GM19351 (cell line): ENCODE measurements around the gene BCL2L13.
"Not testable (repeated sequence)": the region's sequence is repeated elsewhere in the genome, so short reads cannot be mapped to it uniquely, and the experiment has no call there.

Source experiments
- ATAC-seq: cut with Tn5 transposase; IDR thresholded peaks from one replicate; pipeline ENCODE4 v1.9.1; 2021; ENCODE audit warnings: mild to moderate bottlenecking, moderate library complexity; ENCODE audit not compliant: unreplicated experiment

Gene BCL2L13

DNA sequence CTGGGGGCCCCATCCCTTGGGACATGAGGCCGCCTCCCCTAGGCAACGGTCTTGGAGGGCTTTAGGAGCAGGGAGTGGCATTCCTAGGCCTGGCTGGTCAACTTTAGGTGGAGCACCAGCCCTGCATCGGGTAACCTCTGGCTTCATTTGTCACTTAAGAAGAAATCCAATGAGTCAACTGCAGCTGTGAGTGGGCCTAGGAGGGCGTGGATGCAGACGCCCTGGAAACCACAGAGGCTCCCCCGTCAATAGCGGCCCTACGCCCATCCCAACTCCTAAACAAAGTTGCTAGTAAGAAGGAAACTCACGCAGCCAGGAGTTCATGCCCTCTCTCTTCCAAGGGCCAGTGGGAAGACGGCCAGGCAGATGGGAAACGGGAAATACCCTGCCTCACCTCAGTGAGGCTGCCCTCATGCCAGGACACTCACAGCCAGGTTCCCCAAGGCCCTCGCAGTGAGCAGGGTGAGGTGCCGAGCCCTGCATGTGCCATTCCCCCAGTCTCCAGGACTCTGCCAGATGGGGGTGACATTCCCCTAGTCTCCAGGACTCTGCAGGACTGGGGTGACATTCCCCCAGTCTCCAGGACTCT, 114.9 kb downstream of the BCL2L13 start:
- ATAC-seq, result no peak

DNA sequence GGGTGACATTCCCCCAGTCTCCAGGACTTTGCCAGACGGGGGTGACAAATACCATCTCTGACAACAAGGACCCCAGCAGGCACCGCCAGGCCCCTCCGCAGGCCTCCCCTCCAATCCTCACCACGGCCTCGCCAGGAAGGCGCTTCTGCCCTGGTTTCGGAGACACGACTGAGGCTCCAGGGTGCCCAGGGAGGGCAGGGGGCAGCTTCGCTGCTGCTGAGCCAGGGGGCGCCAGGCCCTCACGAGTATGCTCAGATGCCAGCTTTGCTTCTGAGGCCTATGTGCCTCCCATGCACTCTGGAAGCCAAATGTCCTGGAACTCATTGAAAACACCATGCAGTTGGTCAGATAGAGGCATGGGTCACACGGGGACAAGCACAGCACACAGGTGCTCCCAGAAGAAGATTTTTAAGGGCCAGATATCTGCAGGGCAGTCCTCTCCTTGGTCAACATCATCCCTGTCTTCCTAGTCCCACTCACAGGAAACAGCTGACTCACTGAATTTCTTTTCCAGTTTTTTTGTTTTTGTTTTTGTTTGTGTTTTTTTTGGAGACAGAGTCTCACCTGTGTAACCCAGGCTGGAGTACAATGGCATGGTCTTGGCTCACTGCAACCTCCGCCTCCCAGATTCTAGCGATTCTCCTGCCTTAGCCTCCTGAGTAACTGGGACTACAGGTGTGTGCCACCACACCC, 115.8 kb downstream of the BCL2L13 start:
- no peak for ATAC-seq

GRCh38 chr22:17761138-17761488, 122.6 kb downstream of the BCL2L13 start:
- no peak for ATAC-seq

DNA sequence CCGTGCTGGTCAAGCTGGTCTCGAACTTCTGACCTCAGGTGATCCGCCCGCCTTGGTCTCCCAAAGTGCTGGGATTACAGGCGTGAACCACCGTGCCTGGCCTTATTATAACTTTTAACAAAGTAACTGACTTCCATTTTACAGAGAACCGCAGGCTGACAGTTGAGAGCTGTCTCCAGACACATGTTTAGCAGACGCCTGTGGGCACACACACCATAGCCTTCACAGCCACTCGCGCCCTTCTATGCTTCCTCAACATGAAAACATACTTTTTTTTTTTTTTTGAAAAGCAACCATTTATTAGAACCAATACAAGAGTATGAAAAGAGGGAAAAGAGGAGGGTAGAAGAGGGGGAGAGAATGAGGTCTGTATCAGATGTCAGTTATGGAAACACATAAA, 124.9 kb downstream of the BCL2L13 start:
- not testable (repeated sequence) for ATAC-seq

DNA sequence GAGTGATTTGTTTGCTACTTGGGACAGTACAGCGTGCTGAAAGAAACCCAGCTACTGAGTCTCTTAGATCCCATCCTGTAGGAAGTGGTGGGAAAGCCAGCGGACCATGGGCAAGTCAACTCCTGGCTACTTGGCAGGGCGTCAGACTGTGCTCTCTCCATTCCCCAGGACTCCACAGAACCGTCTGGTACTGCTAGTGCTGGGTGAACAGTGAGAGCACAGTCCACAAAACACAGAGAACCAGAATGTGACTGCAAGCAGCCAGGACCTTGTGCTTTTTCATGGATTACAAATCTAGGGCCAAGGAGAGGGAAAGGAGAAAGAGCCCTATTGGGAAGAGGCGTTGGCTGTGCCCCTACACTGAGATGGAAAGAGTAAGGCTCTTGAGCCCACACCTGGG, 125.5 kb downstream of the BCL2L13 start:
- no peak for ATAC-seq

GRCh38 chr22:17764852-17765251, 126.3 kb downstream of the BCL2L13 start:
- not testable (repeated sequence) for ATAC-seq

DNA sequence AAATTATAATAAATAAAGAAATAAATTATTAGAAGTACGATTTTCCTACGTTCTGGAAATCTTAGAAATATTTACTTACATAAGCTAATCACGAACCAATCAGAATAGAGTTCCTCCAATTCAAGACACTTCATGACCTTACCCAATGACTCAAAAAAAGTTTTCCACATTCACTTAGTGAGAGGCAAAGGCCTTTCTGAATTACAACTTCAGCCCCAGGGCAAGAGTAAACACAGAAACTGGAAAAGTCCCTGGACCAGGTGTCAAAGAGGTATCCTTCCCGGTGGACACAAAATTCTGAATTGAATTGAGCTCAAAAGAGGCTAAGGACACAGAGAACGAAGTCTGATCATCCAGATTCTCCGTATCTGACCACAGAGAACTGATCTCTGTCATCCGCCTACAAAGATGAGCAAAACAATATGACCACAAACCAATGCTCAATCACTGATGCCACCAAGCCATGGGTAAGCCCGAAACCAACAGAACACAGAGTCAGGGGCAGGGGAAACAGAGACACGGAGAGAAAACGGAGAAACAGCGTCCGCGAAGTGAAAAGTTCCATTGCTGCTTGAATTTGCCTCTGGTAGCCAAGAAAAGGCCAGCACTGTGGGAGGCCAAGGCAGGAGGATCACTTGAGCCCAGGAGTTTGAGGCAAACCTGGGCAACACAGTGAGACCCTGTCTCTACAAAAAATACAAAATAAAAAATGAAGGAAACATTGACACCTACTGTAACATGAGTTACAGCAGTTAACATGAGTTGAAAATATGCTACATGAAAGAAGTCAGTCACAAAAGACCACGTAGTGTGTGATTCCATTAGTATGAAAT, 128.9 kb downstream of the BCL2L13 start:
- ATAC-seq, result peak; percentile 86

- no peak for ATAC-seq
Measured at GRCh38 chr22:17769013-17769715, 130.6 kb downstream of the BCL2L13 start.

- no peak for ATAC-seq
Measured at GRCh38 chr22:17769716-17770082, 131.1 kb downstream of the BCL2L13 start.

DNA sequence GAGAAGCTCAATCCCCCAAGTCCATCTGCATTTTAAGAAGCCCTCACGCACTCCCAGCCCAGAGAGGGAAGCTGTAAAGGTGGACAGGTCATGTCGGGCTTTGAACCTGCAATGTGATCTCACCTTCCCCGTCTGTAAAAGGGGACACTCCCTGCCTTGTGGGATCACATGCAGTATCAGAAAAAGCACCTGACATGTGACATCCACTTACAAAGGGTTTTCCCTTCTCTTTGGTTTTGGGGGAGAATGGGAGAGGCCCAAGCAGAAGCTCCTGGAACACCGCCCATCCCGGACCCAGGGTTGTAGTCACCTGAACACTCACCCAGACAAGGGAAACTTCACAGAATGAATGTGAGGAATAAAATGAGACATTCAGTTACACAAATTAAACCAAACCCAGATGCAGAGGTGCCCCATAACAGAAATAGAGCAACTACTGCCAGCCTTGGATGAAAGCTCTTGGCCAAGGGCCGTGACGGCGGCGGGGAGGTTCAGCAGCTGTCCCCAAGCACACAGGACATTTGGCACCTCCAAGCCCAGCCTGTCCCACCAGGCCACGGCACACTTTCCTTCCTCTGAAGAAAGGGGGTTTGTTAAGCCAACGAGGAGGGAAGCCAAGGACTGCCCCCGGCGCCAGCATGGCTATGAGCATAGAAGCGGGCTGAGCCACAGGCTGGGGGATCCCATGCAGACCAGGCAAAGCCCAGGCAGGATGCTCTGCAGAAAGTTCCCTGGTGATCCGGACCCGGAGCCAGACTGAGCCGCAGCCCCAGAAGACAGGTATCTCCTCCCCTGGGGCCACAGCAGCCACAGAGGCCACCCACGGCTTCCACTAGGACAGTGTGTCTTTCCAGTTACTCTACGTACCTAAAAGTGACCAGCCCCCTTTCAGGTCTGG, 131.9 kb downstream of the BCL2L13 start:
- no peak for ATAC-seq

- ATAC-seq, result no peak
Measured at GRCh38 chr22:17772249-17772957, 133.8 kb downstream of the BCL2L13 start.

DNA sequence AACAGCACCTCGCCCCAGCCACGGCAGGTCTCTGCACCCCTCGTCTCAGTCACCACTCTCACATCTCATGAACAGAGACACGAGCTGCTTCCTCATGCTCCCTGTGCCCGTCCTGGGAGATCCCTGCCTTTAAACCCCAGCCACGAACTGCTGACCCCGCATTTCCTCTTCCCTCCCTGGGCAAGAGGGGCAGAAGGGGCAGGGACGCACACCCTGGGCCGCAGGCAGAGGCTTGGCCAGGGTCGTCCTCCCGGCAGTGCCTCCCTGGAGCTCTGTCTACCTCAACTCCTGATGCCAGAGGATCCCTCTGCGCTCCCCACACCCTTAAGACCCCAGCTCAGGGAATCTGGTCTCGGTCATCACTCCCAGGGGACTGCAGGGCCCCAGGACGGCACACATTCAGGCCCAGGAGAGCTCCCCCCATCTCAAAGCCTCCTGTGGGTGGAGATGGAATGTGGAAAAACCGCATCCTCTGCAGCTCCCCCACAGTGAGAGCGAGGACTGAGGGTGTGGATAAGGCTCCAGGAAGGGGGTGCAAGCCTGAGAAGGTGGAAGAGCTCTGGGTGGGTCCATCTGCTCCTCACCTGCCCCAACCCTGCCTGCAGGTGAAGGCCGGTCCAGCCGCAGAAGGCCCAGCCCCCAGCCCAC, 134.5 kb downstream of the BCL2L13 start:
- no peak for ATAC-seq

DNA sequence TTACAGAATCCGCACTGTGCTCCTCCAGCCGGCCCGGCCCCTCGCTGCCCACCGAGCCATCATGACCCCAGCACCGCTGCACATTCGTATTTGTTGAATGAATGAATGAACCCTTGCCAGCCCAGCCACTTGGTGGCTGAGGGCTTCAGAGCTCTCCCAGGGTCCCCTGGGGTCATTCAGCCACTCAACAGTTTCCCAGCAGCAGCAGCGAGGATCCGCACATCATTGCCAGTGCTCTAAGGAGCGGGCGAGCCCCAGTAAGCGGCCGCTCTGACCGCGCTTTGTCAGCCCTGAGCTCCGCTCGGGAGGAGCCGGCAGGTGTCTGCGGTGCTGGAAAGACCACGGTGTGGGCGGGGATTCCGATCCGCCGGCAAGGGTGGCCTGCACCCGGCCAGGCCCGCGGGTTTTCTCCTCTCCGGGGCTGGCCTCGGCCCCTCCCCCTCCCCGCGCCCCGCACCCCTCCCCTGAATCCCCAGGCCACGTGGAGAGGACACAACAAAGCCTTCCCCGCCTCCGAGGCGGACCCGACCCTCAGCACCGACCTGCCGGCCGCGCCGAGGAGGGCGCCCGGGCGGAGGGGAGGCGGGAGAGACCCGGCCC, 135.1 kb downstream of the BCL2L13 start:
- peak; percentile 39 for ATAC-seq

GRCh38 chr22:17774206-17774925, 135.8 kb downstream of the BCL2L13 start, which contains the start of gene BID:
Gene BID (minus strand): TSS chr22:17774469. CDS start chr22:17750116, 24,353 bp downstream.
- ATAC-seq, result peak; percentile 34

DNA sequence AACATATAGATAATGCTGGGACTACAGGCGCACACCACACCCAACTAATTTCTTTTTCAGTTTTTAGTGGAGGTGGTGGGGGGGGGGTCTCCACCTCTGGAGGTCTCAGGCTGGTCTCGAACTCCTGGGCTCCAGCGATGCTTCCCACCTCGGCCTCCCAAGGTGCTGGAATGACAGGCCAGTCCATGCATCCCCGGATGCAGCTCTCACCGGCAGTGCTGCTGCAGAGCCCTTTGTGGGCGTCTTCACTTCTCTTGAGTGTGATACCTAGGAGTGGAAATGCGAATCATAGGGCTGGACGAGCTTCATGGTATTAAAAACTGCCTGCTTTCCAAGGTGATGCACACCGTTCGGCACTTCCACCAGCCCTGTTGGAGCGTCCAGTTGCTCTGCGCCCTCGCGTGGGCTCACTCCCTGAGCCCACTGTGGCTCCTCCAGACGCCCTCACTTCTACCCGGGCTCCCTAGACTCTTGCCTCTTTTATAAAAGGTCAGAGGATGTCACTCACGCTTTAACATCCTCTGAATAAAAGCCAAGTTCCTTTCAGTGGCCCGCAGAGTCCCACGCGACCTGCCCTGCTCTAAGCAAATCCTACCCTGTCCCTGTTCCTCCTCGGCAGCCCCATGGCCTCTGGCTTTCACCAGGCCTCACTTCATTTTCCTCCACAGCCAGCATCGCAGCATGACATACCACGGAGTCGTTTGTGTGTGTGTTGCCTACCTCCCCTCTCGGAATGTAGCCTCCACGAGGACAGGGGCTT, 136.5 kb downstream of the BCL2L13 start:
- ATAC-seq, result no peak

DNA sequence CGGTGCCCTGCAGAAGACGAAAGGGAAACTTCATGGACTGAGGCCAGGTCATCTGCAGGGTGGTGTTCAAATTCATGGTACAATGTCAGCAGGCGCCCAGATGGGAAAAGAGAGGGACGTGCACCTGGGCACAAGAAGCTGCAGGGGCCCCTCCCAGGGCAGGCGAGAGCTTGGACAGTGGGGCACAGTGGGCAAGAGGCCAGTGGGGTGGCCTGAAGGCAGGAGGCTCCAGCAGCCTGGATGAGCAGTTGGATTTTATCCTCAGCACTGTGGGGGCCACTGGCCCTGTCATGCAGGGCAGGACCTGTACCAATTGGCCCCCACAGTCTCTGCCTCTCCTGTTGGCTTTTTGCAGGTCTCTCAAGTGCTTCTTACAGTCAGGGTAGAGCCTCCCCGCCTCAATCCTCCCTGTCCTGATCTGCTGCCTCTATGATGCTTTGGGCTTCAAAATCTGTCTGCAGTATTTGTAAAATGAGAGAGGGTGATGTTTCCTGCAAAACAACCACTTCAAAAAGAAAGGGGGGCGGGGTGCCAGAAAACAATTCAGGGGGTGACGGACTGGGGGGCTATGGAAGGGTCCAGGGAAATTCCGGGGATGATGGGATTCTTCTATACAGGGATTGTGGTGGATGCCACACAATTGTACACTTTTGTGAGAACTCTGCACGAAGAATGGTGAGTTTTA, 137.4 kb downstream of the BCL2L13 start:
- ATAC-seq, result no peak
